Measurements from ENCODE around the gene LCN9.

- TF ChIP-seq CTCF (conservative IDR thresholded peaks at IDR 0.05 in 1 of 2, IDR thresholded peaks at IDR 0.05 in 1 of 2; ENCODE audit: extremely low read depth in 1 of 2, insufficient read depth in 1 of 2, low read depth in 1 of 2, low read length in 2 of 2) (no peak), EZH2 (IDR thresholded peaks at IDR 0.05; ENCODE audit: borderline replicate concordance, low read length) (no peak)
Observed at GRCh38 chr9:135617538-135617900, 45.6 kb upstream of the LCN9 start.

Data from mammary epithelial cell (primary cell).